Ovary (tissue), 9 donors: ENCODE data around the gene CARMIL1. TPM values are rescaled to one million over a fixed set of nuclear protein-coding genes. Genes with fewer than 3 reads are reported as not detected.

ENCODE experiments used
- DNase-seq, 5 donors: peaks; one replicate each; pipeline ENCODE4 v3.0.0-alpha.2; 2019 to 2020
- H3K27ac ChIP-seq, 2 donors: fragments of 200-600 bp; one replicate each; pipeline versions ENCODE4 v1.5.1 to v1.8.0; 2019 to 2022
- H3K27me3 ChIP-seq: fragments of 200-600 bp; one replicate; pipeline ENCODE4 v1.8.0; 2022
- H3K36me3 ChIP-seq: fragments of 200-600 bp; sonication (generic); one replicate; pipeline ENCODE4 v1.5.1; 2019
- H3K4me1 ChIP-seq: one replicate; pipeline ENCODE4 v1.8.1; 2013; ENCODE audit warnings: mild to moderate bottlenecking, moderate library complexity; ENCODE audit not compliant: insufficient read depth
- H3K4me3 ChIP-seq: fragments of 200-600 bp; sonication (generic); one replicate; pipeline ENCODE4 v1.5.1; 2017
- H3K9me3 ChIP-seq, 2 donors: fragments of 200-600 bp in 1 of 2; sonication (generic) in 1 of 2; one replicate each; pipeline versions ENCODE4 v1.5.1 to v1.8.1; 2013 to 2019; ENCODE audit warnings: mild to moderate bottlenecking in 1 of 2, moderate library complexity in 1 of 2
- EP300 ChIP-seq: sonication (generic); formaldehyde crosslinking; IDR thresholded peaks from one replicate; pipeline ENCODE4 v1.6.1; 2017; ENCODE audit warnings: antibody characterized with exemption
- POLR2A ChIP-seq: fragments of 450-650 bp; IDR thresholded peaks from one replicate; pipeline ENCODE4 v1.6.1; 2017; ENCODE audit warnings: antibody characterized with exemption, mild to moderate bottlenecking, moderate library complexity
- WGBS, 3 donors: extraction: QIAGEN DNeasy Blood & Tissue Kit in 1 of 3; methylation state at CpG; one replicate each; pipeline versions ENCODE4 v1.1.5 to v1.1.7; 2013 to 2017; 5-methylcytosine and 5-hydroxymethylcytosine counted together
- intact Hi-C, 4 donors: fragments of 100-400 bp; cut with DNase I; formaldehyde crosslinking; loops; one replicate each; pipeline versions ENCODE4 v1.11.0 to v1.15.1; 2022 to 2023
- polyA plus RNA-seq, 2 donors: library from polyadenylated mRNA; stranded (reverse); fragments of 200-250 nt in 1 of 2; fragments of 350-450 nt in 1 of 2; fragmentation: Illumina TruSeq in 1 of 2; extraction: RNeasy Lipid Tissue Mini Kit (QIAGEN cat#74804) in 1 of 2; gene quantifications; one replicate each; pipeline ENCODE4 v1.2.3, GENCODE V29; 2013 to 2014
- total RNA-seq, 7 donors: library from RNA; depleted of rRNA in 2 of 7; stranded (reverse); fragments of >200 nt in 2 of 7; fragmentation: NEBNext Ultra II Directional in 3 of 7; extraction: Animal tissue kit (Norgen Biotek cat#: 25700) in 3 of 7; gene quantifications; one replicate each; pipeline versions ENCODE4 v1.1.0 to v1.2.4, GENCODE V29; 2016 to 2023
- TF ChIP-seq, protein P1 (sequence below), 3 donors: fragments of 450-650 bp in 2 of 3; fragments of 200-600 bp in 1 of 3; IDR thresholded peaks; one replicate each; pipeline versions ENCODE4 v1.5.1 to v1.8.0; 2016 to 2022; ENCODE audit warnings: antibody characterized with exemption in 3 of 3, mild to moderate bottlenecking in 1 of 3
- donor health status: DM: no; HTN: no; CAD: no; lungs with moderate emphysema.
- donor health status: DM: no; HTN: no; CAD: no.
- donor health status: Bipolar disorder and iron deficiency.
- donor health status: DM: yes; HTN: yes; CAD: no.
- donor health status: DM: no; HTN: no; CAD: no.
- donor health status: DM: yes; HTN: yes; CAD: no.

The CARMIL1 gene
- total and polyA plus RNA-seq, 9 donors, result 6.4 to 25.6 (median 16.8) TPM

DNA sequence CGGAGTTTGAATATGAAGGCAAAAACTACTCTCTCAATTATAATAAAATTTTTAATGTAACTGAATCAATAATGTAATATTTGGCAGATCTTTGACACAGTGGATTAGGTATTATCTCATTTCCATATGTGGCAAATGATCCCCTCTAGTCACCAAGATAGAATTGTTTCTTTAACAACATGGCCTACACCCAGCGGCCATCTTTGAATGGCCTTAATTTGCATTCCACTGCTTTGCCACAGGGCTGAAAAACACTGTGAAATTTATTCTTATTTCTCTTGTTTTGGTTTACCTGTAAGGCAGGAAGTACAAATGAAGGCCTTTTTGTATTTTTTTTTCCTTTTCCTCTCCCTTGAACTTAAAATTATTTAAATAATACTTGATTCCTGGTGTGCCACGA lies 210.2 kb downstream of the CARMIL1 start:
- Histone ChIP-seq H3K4me1 (peaks cover 2% of the 10 kb centered on the region), H3K9me3 (no peaks in the 10 kb centered on the region), H3K27me3 (no peaks in the 10 kb centered on the region), H3K36me3 (no peaks in the 10 kb centered on the region), H3K27ac (no peak overlapping the region), H3K4me3 (no peak overlapping the region)
- intact Hi-C loops, result no loop called here
- WGBS, 3 donors, result 74 to 82% (median 81%) methylated on average over 3 of the region's 3 CpGs
- no peak for DNase-seq
- TF ChIP-seq POLR2A, result no peak

DNA sequence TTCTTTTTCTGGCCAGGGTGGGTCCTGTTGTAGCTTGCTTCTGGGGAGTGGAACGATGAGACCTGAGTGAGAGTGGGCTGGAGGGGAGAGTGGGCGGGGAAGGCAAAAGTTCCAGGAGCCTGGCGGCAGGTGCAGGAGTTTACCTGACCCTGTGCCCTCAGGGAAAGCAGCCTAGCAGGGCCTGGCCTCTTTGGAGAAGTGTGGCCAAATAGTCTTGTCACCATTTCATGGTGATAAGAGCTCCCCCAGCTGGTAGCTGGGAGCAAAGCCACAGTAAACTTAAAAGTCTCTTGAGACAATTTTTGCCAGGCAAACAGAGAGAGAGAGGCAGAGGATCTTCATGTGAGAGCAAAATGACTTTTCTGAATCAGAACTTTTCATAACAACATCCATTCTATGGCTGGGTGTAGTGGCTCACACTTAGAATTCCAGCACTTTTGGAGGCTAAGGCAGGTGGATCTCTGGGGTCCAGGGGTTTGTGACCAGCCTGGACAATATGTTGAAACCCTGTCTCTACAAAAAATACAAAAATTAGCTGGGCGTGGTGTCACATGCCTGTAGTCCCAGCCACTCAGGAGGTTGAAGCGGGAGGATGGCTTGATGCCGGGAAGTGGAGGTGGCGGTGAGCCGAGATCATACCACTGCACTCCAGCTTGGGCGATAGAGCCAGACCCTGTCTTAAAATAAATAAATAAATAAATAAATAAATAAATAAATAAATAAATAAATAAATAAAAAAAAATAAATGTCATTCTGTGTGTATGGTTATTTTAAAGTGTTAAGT lies 211.0 kb downstream of the CARMIL1 start:
- DNase-seq, result peak; percentile 62 to 80 (median 71)
- H3K36me3 ChIP-seq, result no peaks in the 10 kb centered on the region
- WGBS, 3 donors, result 62 to 69% (median 65%) methylated on average over 9 of the region's 9 CpGs
- H3K4me3 ChIP-seq, result no peak overlapping the region
- H3K4me1 ChIP-seq, result peaks cover 2% of the 10 kb centered on the region
- intact Hi-C loops, result loop anchor here (2.0 to 5.0 kb wide), 2 partner anchors 211 to 213 kb away; partner anchors contain the start of gene CARMIL1 (in 4 of the 4)
- no peaks in the 10 kb centered on the region for H3K27me3 ChIP-seq
- TF ChIP-seq, protein P1, sequence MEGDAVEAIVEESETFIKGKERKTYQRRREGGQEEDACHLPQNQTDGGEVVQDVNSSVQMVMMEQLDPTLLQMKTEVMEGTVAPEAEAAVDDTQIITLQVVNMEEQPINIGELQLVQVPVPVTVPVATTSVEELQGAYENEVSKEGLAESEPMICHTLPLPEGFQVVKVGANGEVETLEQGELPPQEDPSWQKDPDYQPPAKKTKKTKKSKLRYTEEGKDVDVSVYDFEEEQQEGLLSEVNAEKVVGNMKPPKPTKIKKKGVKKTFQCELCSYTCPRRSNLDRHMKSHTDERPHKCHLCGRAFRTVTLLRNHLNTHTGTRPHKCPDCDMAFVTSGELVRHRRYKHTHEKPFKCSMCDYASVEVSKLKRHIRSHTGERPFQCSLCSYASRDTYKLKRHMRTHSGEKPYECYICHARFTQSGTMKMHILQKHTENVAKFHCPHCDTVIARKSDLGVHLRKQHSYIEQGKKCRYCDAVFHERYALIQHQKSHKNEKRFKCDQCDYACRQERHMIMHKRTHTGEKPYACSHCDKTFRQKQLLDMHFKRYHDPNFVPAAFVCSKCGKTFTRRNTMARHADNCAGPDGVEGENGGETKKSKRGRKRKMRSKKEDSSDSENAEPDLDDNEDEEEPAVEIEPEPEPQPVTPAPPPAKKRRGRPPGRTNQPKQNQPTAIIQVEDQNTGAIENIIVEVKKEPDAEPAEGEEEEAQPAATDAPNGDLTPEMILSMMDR (IDR thresholded peaks at IDR 0.05), result peak; percentile 58 to 73 (median 71)
- TF ChIP-seq POLR2A, result no peak
- H3K9me3 ChIP-seq, result no peaks in the 10 kb centered on the region
- no peak overlapping the region for H3K27ac ChIP-seq

DNA sequence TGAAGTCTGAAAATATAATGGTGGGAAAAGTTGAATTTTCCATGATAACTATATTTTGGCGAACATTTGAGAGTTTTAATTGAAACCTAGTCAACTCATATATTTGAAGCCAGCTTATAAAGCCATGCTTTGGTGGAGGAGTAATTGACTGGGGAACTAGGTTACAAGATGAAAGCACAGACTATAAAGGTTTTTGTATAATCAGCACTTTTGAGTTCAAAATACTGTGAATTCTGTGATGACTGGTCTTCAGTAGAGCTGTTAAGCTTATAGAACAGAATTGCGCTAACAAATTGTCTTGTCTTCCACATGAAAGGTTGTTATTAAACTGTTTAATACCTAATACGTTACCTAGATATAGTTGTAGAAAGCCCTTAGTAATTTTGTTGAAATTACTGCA lies 213.8 kb downstream of the CARMIL1 start:
- TF ChIP-seq, protein P1 (IDR thresholded peaks at IDR 0.05), result no peak
- no peak for TF ChIP-seq POLR2A
- peaks cover 2% of the 10 kb centered on the region for H3K4me1 ChIP-seq
- no peaks in the 10 kb centered on the region for H3K9me3 ChIP-seq
- no peaks in the 10 kb centered on the region for H3K27me3 ChIP-seq
- no peak overlapping the region for H3K27ac ChIP-seq
- H3K4me3 ChIP-seq, result no peak overlapping the region
- DNase-seq, result no peak
- no peaks in the 10 kb centered on the region for H3K36me3 ChIP-seq
- intact Hi-C loops, result loop anchor here in 3 of 4 donors (5.0 kb wide), 1 partner anchor 216 kb away; the partner anchor contains the start of gene CARMIL1 (in 3 of the 3)
- WGBS, 3 donors, result 88 to 95% (median 93%) methylated on average over 3 of the region's 3 CpGs

DNA sequence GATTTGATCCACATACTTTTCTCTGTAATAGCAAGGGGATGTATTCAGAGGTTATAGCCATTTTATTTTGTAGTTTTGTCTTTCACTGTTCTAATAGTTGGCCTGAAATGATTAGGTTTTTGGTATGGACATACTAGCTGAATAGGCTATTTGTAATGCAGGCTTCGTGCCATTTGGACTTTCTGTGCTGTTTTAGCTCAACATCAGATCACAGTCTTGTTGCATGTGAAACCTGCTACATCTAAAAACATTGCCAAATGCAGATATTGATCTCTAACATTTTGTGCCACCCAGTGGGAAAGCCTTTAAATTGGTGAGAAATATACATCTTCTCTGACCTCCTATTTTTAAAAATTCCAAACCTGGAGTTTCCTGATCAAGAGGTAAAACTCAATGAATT lies 215.3 kb downstream of the CARMIL1 start:
- Histone ChIP-seq H3K9me3 (no peaks in the 10 kb centered on the region), H3K27ac (no peak overlapping the region), H3K4me3 (no peak overlapping the region), H3K36me3 (no peaks in the 10 kb centered on the region), H3K27me3 (no peaks in the 10 kb centered on the region), H3K4me1 (peaks cover 2% of the 10 kb centered on the region)
- DNase-seq, result no peak
- intact Hi-C loops, result loop anchor here in 3 of 4 donors (5.0 kb wide), 1 partner anchor 217 kb away; the partner anchor contains the start of gene CARMIL1 (in 3 of the 3)
- TF ChIP-seq POLR2A (no peak), EP300 (no peak)
- TF ChIP-seq, protein P1 (IDR thresholded peaks at IDR 0.05), result no peak
- 91 to 100% (median 95%) methylated on average over 1 of the region's 1 CpG for WGBS, 3 donors
